ENCODE measurements around the gene ZNF615.

DNA sequence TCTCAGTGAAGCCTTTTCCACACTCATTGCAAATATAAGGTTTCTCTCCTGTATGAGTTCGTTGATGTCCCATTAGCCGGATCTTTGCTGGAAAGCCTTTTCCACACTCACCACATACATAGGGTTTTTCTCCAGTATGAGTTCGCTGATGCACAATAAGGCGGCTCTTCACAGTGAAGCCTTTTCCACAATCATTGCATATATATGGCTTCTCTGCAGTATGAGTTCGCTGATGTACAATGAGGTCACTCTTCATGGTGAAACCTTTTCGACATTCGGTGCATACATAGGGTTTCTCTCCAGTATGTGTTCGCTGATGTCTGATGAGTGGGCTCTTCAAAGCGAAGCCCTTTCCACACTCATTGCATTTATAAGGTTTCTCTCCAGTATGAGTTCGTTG, 14.6 kb downstream of the ZNF615 start:
- no peak for TF ChIP-seq CTCF (IDR thresholded peaks at IDR 0.05)
- TF ChIP-seq POLR2A (IDR thresholded peaks at IDR 0.05), result no peak

Data from heart left ventricle (tissue), 13 donors.